Prostate gland (tissue), 2 donors: ENCODE results near the gene MEMO1. TPM values are rescaled to one million over a fixed set of nuclear protein-coding genes. Genes with fewer than 3 reads are reported as not detected.

Experiments used
- DNase-seq: peaks from one replicate; pipeline ENCODE4 v3.0.0-alpha.2; 2019; ENCODE audit warnings: low spot score
- H3K27ac ChIP-seq, 2 donors: fragments of 200-600 bp; sonication (generic); 2 replicates each; pipeline ENCODE4 v1.5.1; 2017 to 2019
- H3K27me3 ChIP-seq: fragments of 200-600 bp; sonication (generic); replicated peaks from 2 replicates; pipeline ENCODE4 v1.5.1; 2019; ENCODE audit not compliant: insufficient read depth
- H3K36me3 ChIP-seq, 2 donors: fragments of 200-600 bp; sonication (generic); 1 replicate in 1 of 2; 2 replicates in 1 of 2; pipeline versions ENCODE4 v1.5.1 to v1.8.1; 2017 to 2019
- H3K4me1 ChIP-seq: fragments of 200-600 bp; sonication (generic); replicated peaks from 2 replicates; pipeline ENCODE4 v1.5.1; 2019
- H3K4me3 ChIP-seq, 2 donors: fragments of 200-600 bp; sonication (generic); 2 replicates each; pipeline ENCODE4 v1.5.1; 2017 to 2019
- H3K9me3 ChIP-seq: fragments of 200-600 bp; sonication (generic); 2 replicates; pipeline ENCODE4 v1.5.1; 2017
- CTCF ChIP-seq, 4 experiments: fragments of 200-600 bp in 2 of 4; fragments of 450-650 bp in 2 of 4; sonication (generic) in 2 of 4; IDR thresholded peaks; 1 replicate in 3 of 4; 2 replicates in 1 of 4; pipeline ENCODE4 v1.5.1; 2016 to 2019; ENCODE audit warnings: antibody characterized with exemption in 4 of 4, mild to moderate bottlenecking in 2 of 4, moderate library complexity in 2 of 4
- POLR2A ChIP-seq: fragments of 450-650 bp; IDR thresholded peaks from one replicate; pipeline ENCODE4 v1.6.1; 2016; ENCODE audit warnings: antibody characterized with exemption, mild to moderate bottlenecking
- POLR2AphosphoS5 ChIP-seq: sonication (generic); formaldehyde crosslinking; IDR thresholded peaks from one replicate; pipeline ENCODE4 v1.6.1; 2017; ENCODE audit warnings: antibody characterized with exemption
- WGBS: methylation state at CpG from one replicate; pipeline ENCODE4 v1.1.5; 2018; 5-methylcytosine and 5-hydroxymethylcytosine counted together
- intact Hi-C: fragments of 100-400 bp; cut with DNase I; formaldehyde crosslinking; loops from one replicate; pipeline ENCODE4 v1.14.2; 2022
- total RNA-seq, 2 donors: library from RNA; depleted of rRNA; stranded (reverse); fragments of >200 nt; gene quantifications; one replicate each; pipeline ENCODE4 v1.1.0, GENCODE V29; 2016

The MEMO1 gene
- total RNA-seq, 2 donors from 2014 or later: 25.7 to 38.7 TPM

- Histone ChIP-seq H3K27ac (no peak overlapping the region), H3K4me1 (no peaks in the 10 kb centered on the region), H3K27me3 (no peaks in the 10 kb centered on the region), H3K9me3 (no peaks in the 10 kb centered on the region), H3K36me3 (no peaks in the 10 kb centered on the region), H3K4me3 (no peak overlapping the region)
- intact Hi-C loops: no loop called here
- DNase-seq: no peak
- 95% methylated on average over 4 of the region's 4 CpGs for WGBS
- TF ChIP-seq CTCF (IDR thresholded peaks at IDR 0.05) (no peak), POLR2AphosphoS5 (no peak), POLR2A (no peak)
Measured at GRCh38 chr2:31950946-31951562, 59.8 kb downstream of the MEMO1 start.

- DNase-seq: no peak
- Histone ChIP-seq H3K9me3 (no peaks in the 10 kb centered on the region), H3K27ac (no peak overlapping the region), H3K36me3 (no peaks in the 10 kb centered on the region), H3K4me1 (no peaks in the 10 kb centered on the region), H3K27me3 (no peaks in the 10 kb centered on the region), H3K4me3 (no peak overlapping the region)
- WGBS: 94% methylated on average over 2 of the region's 2 CpGs
- no peak for TF ChIP-seq POLR2AphosphoS5
- no peak for TF ChIP-seq POLR2A
- TF ChIP-seq CTCF (IDR thresholded peaks at IDR 0.05): no peak
- intact Hi-C loops: no loop called here
Measured at GRCh38 chr2:31947871-31948270, 62.9 kb downstream of the MEMO1 start.

GRCh38 chr2:31946838-31947237 is 64.0 kb downstream of the MEMO1 start:
- intact Hi-C loops: no loop called here
- Histone ChIP-seq H3K36me3 (no peaks in the 10 kb centered on the region), H3K27ac (no peak overlapping the region), H3K4me3 (no peak overlapping the region), H3K9me3 (no peaks in the 10 kb centered on the region), H3K4me1 (no peaks in the 10 kb centered on the region), H3K27me3 (no peaks in the 10 kb centered on the region)
- DNase-seq: no peak
- 91% methylated on average over 4 of the region's 4 CpGs for WGBS
- TF ChIP-seq CTCF (IDR thresholded peaks at IDR 0.05): no peak

GRCh38 chr2:31945572-31945935 is 65.3 kb downstream of the MEMO1 start:
- TF ChIP-seq CTCF (IDR thresholded peaks at IDR 0.05) (no peak), POLR2A (no peak), POLR2AphosphoS5 (no peak)
- H3K4me3 ChIP-seq: no peak overlapping the region
- no peaks in the 10 kb centered on the region for H3K4me1 ChIP-seq
- H3K36me3 ChIP-seq: no peaks in the 10 kb centered on the region
- WGBS: 59% methylated on average over 1 of the region's 1 CpG
- no peak for DNase-seq
- intact Hi-C loops: no loop called here
- H3K9me3 ChIP-seq: no peaks in the 10 kb centered on the region
- H3K27me3 ChIP-seq: no peaks in the 10 kb centered on the region
- H3K27ac ChIP-seq: no peak overlapping the region

- Histone ChIP-seq H3K27ac (no peak overlapping the region), H3K27me3 (no peaks in the 10 kb centered on the region), H3K4me3 (no peak overlapping the region), H3K36me3 (no peaks in the 10 kb centered on the region), H3K9me3 (no peaks in the 10 kb centered on the region), H3K4me1 (no peaks in the 10 kb centered on the region)
- intact Hi-C loops: no loop called here
- DNase-seq: no peak
- TF ChIP-seq CTCF (IDR thresholded peaks at IDR 0.05) (no peak), POLR2A (no peak), POLR2AphosphoS5 (no peak)
- WGBS: 89% methylated on average over 2 of the region's 2 CpGs
Measured at GRCh38 chr2:31944828-31945571, 65.8 kb downstream of the MEMO1 start.
